Measurements from ENCODE around the gene FUNDC2.

Gene FUNDC2

GRCh38 chrX:155046811-155047528 is 20.3 kb downstream of the FUNDC2 start:
- no peak overlapping the region for H3K27ac ChIP-seq
- no peak for TF ChIP-seq CTCF (IDR thresholded peaks at IDR 0.05)
- no peak for TF ChIP-seq ZFX (IDR thresholded peaks at IDR 0.05; ENCODE audit: borderline replicate concordance)

GRCh38 chrX:155048977-155049619 is 22.5 kb downstream of the FUNDC2 start:
- peak; percentile 79 for TF ChIP-seq CTCF (IDR thresholded peaks at IDR 0.05)
- no peak for TF ChIP-seq ZFX (IDR thresholded peaks at IDR 0.05; ENCODE audit: borderline replicate concordance)
- no peak overlapping the region for H3K27ac ChIP-seq

GRCh38 chrX:155052738-155053498 is 26.3 kb downstream of the FUNDC2 start:
- no peak overlapping the region for H3K27ac ChIP-seq
- no peak for TF ChIP-seq CTCF (IDR thresholded peaks at IDR 0.05)
- TF ChIP-seq ZFX (IDR thresholded peaks at IDR 0.05; ENCODE audit: borderline replicate concordance), result no peak

GRCh38 chrX:155053656-155054055 is 27.0 kb downstream of the FUNDC2 start:
- H3K27ac ChIP-seq, result no peak overlapping the region
- TF ChIP-seq CTCF (IDR thresholded peaks at IDR 0.05), result no peak
- no peak for TF ChIP-seq ZFX (IDR thresholded peaks at IDR 0.05; ENCODE audit: borderline replicate concordance)

- H3K27ac ChIP-seq, result no peak overlapping the region
- TF ChIP-seq ZFX (IDR thresholded peaks at IDR 0.05; ENCODE audit: borderline replicate concordance) (no peak), CTCF (IDR thresholded peaks at IDR 0.05) (no peak)
Observed at GRCh38 chrX:155054255-155054654, 27.6 kb downstream of the FUNDC2 start.

GRCh38 chrX:155055494-155055893 is 28.9 kb downstream of the FUNDC2 start:
- H3K27ac ChIP-seq, result no peak overlapping the region
- TF ChIP-seq CTCF (IDR thresholded peaks at IDR 0.05), result no peak
- no peak for TF ChIP-seq ZFX (IDR thresholded peaks at IDR 0.05; ENCODE audit: borderline replicate concordance)

All from 22Rv1 (cell line).